IPS-11a (cell line): ENCODE results near the gene PPP2R3A.

Source experiments
- H3K4me3 ChIP-seq: one replicate; pipeline ENCODE4 v1.5.1; 2013; ENCODE audit warnings: low read depth, low read length, control low read depth

Gene PPP2R3A

GRCh38 chr3:136022529-136023263, 57.2 kb downstream of the PPP2R3A start:
- no peak overlapping the region for H3K4me3 ChIP-seq

GRCh38 chr3:136023264-136023978, 57.9 kb downstream of the PPP2R3A start:
- H3K4me3 ChIP-seq: no peak overlapping the region

- H3K4me3 ChIP-seq: no peak overlapping the region
These were observed 70.8 kb downstream of the PPP2R3A start for GRCh38 chr3:136036306-136036705.

DNA sequence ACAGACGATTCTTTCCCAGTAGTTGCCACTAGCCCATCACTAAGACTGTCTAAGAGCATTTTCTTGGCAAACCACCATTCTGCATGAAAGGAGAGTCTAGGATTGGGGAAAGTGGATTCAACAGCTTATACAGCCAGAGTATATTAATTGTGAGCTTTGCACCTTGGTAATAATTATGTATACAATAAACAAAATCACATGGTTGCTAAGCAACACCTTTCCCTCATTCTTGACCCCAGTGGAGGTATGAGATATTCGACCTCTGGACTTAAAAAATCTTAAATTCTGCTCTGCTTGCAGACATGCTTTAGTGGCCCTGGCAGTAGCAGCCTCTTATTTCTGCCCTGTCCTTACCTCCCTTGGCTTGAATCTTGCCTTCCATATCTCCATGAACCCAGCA, 73.1 kb downstream of the PPP2R3A start:
- no peak overlapping the region for H3K4me3 ChIP-seq

DNA sequence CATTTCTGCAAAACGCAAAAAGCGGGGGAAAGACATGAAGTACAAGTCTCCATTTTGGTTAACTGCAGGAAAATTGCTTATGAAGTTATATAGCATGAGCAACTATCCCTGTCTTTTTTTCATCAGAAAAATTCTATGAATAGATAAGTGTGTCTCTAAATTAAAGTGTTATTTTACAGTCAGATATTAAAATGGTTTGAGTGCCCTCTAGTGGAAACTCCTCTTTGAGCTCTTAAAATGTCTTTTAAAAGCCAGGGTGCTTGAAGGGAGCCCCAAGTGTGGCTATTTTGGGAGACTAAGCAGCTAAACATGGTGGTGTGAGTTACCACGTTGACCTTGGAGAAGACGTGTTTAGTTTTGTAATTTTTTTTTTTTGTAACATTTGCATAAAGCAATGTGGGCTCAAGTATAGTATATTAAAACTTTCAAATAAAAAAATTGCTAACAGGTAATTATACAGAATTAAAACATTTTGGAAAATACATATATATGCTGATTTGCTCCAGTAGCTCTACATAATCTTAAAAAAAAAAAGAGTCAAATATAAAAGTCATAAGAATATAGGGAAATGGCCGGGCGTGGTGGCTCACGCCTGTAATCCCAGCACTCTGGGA, 77.2 kb downstream of the PPP2R3A start:
- no peak overlapping the region for H3K4me3 ChIP-seq

GRCh38 chr3:136044980-136045745, 79.6 kb downstream of the PPP2R3A start:
- no peak overlapping the region for H3K4me3 ChIP-seq

- no peak overlapping the region for H3K4me3 ChIP-seq
These were observed 82.5 kb downstream of the PPP2R3A start for GRCh38 chr3:136048068-136048467.

GRCh38 chr3:136050250-136050649, 84.7 kb downstream of the PPP2R3A start:
- no peak overlapping the region for H3K4me3 ChIP-seq

- no peak overlapping the region for H3K4me3 ChIP-seq
These were observed 90.0 kb downstream of the PPP2R3A start for GRCh38 chr3:136055491-136055890.

- no peak overlapping the region for H3K4me3 ChIP-seq
These were observed 101.7 kb downstream of the PPP2R3A start for GRCh38 chr3:136067211-136067610.

GRCh38 chr3:136068708-136069107, 103.2 kb downstream of the PPP2R3A start:
- no peak overlapping the region for H3K4me3 ChIP-seq

GRCh38 chr3:136069933-136070332, 104.4 kb downstream of the PPP2R3A start:
- H3K4me3 ChIP-seq: no peak overlapping the region

- H3K4me3 ChIP-seq: no peak overlapping the region
These were observed 104.8 kb downstream of the PPP2R3A start for GRCh38 chr3:136070334-136070733.

GRCh38 chr3:136070953-136071949, 105.7 kb downstream of the PPP2R3A start:
- no peak overlapping the region for H3K4me3 ChIP-seq

DNA sequence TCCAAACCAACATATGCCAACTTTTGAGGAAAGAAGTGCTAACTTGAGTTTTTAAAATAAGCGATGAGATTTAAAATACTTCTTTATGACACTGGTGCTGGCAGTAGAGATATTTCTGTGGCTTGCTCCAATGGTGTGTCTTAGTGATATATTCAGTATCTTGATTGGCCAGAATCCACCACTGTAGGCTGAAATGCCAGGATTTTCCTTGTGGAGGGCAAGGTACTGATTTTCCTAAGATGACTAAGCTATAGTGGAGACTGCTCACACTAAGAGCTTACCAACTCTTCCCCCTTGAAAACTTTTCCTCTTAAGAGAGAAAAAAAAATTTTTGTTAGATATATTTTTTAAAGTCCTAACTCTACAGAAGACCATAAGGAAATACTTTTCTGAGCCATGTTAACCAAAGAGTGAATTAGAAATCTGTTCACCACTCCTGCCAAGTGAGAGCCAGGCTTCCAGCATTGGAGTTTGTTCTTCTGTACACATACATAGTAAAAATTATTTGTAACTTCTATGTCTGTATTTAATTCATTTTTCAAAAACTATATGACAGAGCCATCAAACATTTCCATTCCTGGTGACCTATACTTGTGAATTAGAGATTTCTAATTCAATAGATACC, 109.1 kb downstream of the PPP2R3A start:
- no peak overlapping the region for H3K4me3 ChIP-seq

GRCh38 chr3:136075218-136075808, 109.8 kb downstream of the PPP2R3A start:
- H3K4me3 ChIP-seq: no peak overlapping the region

DNA sequence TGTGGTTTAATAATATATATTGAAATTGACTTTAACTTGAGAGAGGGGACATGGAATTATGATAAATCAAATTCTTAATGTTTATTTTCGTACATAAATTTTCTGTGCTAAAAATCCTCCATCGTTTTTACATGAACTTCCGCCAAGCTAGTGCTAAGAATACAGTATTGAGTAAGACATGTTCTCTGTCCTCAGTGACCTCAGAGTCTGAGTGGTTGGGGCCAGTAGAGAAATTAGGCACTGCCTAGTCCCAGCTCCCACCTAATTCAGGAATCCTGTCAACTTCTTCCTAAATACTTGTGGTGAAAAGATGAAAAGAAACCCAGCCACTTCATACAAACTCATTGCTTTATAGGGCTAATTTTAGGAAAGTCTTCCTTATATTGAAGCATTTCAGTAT, 110.3 kb downstream of the PPP2R3A start:
- no peak overlapping the region for H3K4me3 ChIP-seq

GRCh38 chr3:136078421-136079364, 113.2 kb downstream of the PPP2R3A start:
- H3K4me3 ChIP-seq: no peak overlapping the region
